Neuronal stem cell (in vitro differentiated cells): ENCODE results near the gene IFT57.
A peak's percentile ranks its signal among the peaks of the same experiment; 100 is the strongest.

Source experiments
- DNase-seq: peaks from one replicate; pipeline ENCODE4 v3.0.0-alpha.2; 2013; ENCODE audit warnings: low spot score
- H2AFZ ChIP-seq: one replicate; pipeline ENCODE4 v1.6.1; 2013; ENCODE audit warnings: mild to moderate bottlenecking, low read length, inconsistent platforms
- H2AK5ac ChIP-seq: 2 replicates; pipeline ENCODE4 v1.6.1; 2013; ENCODE audit warnings: low read depth, mild to moderate bottlenecking, inconsistent platforms, low read length, moderate library complexity, mixed read lengths
- H2BK120ac ChIP-seq: 2 replicates; pipeline ENCODE4 v1.6.1; 2013; ENCODE audit warnings: low read depth, mild to moderate bottlenecking, inconsistent platforms, low read length, moderate library complexity, mixed read lengths
- H2BK12ac ChIP-seq: one replicate; pipeline ENCODE4 v1.6.1; 2013; ENCODE audit warnings: low read length, inconsistent platforms
- H2BK15ac ChIP-seq: 2 replicates; pipeline ENCODE4 v1.6.1; 2013; ENCODE audit warnings: mild to moderate bottlenecking, low read length, inconsistent platforms, mixed read lengths
- H2BK5ac ChIP-seq: one replicate; pipeline ENCODE4 v1.6.1; 2013; ENCODE audit warnings: inconsistent platforms, mild to moderate bottlenecking, low read length, moderate library complexity
- H3K14ac ChIP-seq: one replicate; pipeline ENCODE4 v1.6.1; 2013; ENCODE audit warnings: low read length, inconsistent platforms
- H3K18ac ChIP-seq: 2 replicates; pipeline ENCODE4 v1.6.1; 2013; ENCODE audit warnings: low read length, inconsistent platforms
- H3K23ac ChIP-seq: 2 replicates; pipeline ENCODE4 v1.6.1; 2013; ENCODE audit warnings: low read depth, mild to moderate bottlenecking, mixed read lengths, low read length, inconsistent platforms; ENCODE audit not compliant: poor library complexity
- H3K27ac ChIP-seq: replicated peaks from 3 replicates; pipeline ENCODE4 v1.5.1; 2013; ENCODE audit warnings: low read length, inconsistent platforms
- H3K27me3 ChIP-seq, 3 experiments: 2 replicates each; pipeline ENCODE4 v1.6.1; 2013; ENCODE audit warnings: low read length in 3 of 3, mild to moderate bottlenecking in 2 of 3, inconsistent platforms in 1 of 3, low read depth in 1 of 3, mixed read lengths in 1 of 3, moderate library complexity in 1 of 3; ENCODE audit not compliant: control insufficient read depth in 3 of 3, insufficient read depth in 3 of 3
- H3K36me3 ChIP-seq, 2 donors: replicated peaks in 1 of 2; 2 replicates each; pipeline ENCODE4 v1.6.1; 2013; ENCODE audit warnings: low read length in 2 of 2; ENCODE audit not compliant: control insufficient read depth in 2 of 2, insufficient read depth in 2 of 2
- H3K4ac ChIP-seq: 2 replicates; pipeline ENCODE4 v1.6.1; 2013; ENCODE audit warnings: inconsistent platforms, mild to moderate bottlenecking, low read length, moderate library complexity
- H3K4me1 ChIP-seq, 2 donors: 1 replicate in 1 of 2; 2 replicates in 1 of 2; pipeline ENCODE4 v1.6.1; 2013; ENCODE audit warnings: low read length in 2 of 2, low read depth in 1 of 2; ENCODE audit not compliant: control insufficient read depth in 2 of 2, insufficient read depth in 1 of 2
- H3K4me2 ChIP-seq: one replicate; pipeline ENCODE4 v1.6.1; 2013; ENCODE audit warnings: mild to moderate bottlenecking, low read length, inconsistent platforms; ENCODE audit not compliant: insufficient read depth, poor library complexity, severe bottlenecking
- H3K4me3 ChIP-seq, 2 donors: 2 replicates each; pipeline ENCODE4 v1.5.1; 2013; ENCODE audit warnings: low read length in 2 of 2, mild to moderate bottlenecking in 2 of 2, inconsistent platforms in 1 of 2, moderate library complexity in 1 of 2
- H3K79me1 ChIP-seq: one replicate; pipeline ENCODE4 v1.6.1; 2013; ENCODE audit warnings: low read depth, mild to moderate bottlenecking, inconsistent platforms, low read length, moderate library complexity
- H3K9ac ChIP-seq: one replicate; pipeline ENCODE4 v1.6.1; 2013; ENCODE audit warnings: mild to moderate bottlenecking, low read depth, low read length, inconsistent platforms; ENCODE audit not compliant: poor library complexity
- H3K9me3 ChIP-seq, 2 donors: replicated peaks in 1 of 2; 2 replicates each; pipeline versions ENCODE3 to v1.6.1; 2013; ENCODE audit warnings: low read length in 2 of 2, mild to moderate bottlenecking in 2 of 2, inconsistent platforms in 1 of 2, low read depth in 1 of 2, mixed read lengths in 1 of 2, moderate library complexity in 1 of 2; ENCODE audit not compliant: control insufficient read depth in 2 of 2, insufficient read depth in 1 of 2
- H4K8ac ChIP-seq: one replicate; pipeline ENCODE4 v1.6.1; 2013; ENCODE audit warnings: low read depth, mild to moderate bottlenecking, inconsistent platforms, low read length, moderate library complexity
- H4K91ac ChIP-seq: one replicate; pipeline ENCODE4 v1.6.1; 2013; ENCODE audit warnings: low read length, low read depth, mild to moderate bottlenecking, inconsistent platforms; ENCODE audit not compliant: poor library complexity
- WGBS, 2 donors: extraction: QIAGEN DNeasy Blood & Tissue Kit; methylation state at CpG; one replicate each; pipeline ENCODE4 v1.1.7; 2013; ENCODE audit warnings: missing lambda C conversion rate in 2 of 2, mixed read lengths in 1 of 2; ENCODE audit not compliant: insufficient read length in 2 of 2, insufficient replicate concordance in 1 of 2; ENCODE audit errors: extremely low coverage in 2 of 2; 5-methylcytosine and 5-hydroxymethylcytosine counted together

The IFT57 gene

GRCh38 chr3:108145578-108145977, 76.6 kb downstream of the IFT57 start:
- H3K4ac ChIP-seq: no peak overlapping the region
- H3K4me1 ChIP-seq: no peaks in the 10 kb centered on the region
- no peak overlapping the region for H3K18ac ChIP-seq
- H3K36me3 ChIP-seq: no peaks in the 10 kb centered on the region
- H2BK15ac ChIP-seq: no peak overlapping the region
- no peaks in the 10 kb centered on the region for H3K9me3 ChIP-seq
- no peak overlapping the region for H2BK12ac ChIP-seq
- no peak overlapping the region for H3K4me2 ChIP-seq
- no peak overlapping the region for H2AK5ac ChIP-seq
- H2BK5ac ChIP-seq: no peak overlapping the region
- H4K8ac ChIP-seq: no peak overlapping the region
- no peak overlapping the region for H3K14ac ChIP-seq
- H2AFZ ChIP-seq: no peak overlapping the region
- no peak overlapping the region for H2BK120ac ChIP-seq
- H4K91ac ChIP-seq: no peak overlapping the region
- no CpG with 5 or more reads among the region's 1 CpG for WGBS, 2 donors
- no peak overlapping the region for H3K9ac ChIP-seq
- H3K79me1 ChIP-seq: no peaks in the 10 kb centered on the region
- no peaks in the 10 kb centered on the region for H3K27me3 ChIP-seq
- no peak overlapping the region for H3K27ac ChIP-seq
- no peak overlapping the region for H3K23ac ChIP-seq
- no peak overlapping the region for H3K4me3 ChIP-seq
- DNase-seq: no peak

GRCh38 chr3:108137460-108137814, 84.8 kb downstream of the IFT57 start:
- WGBS, 2 donors: no CpG with 5 or more reads among the region's 5 CpGs
- H3K27ac ChIP-seq: no peak overlapping the region
- no peaks in the 10 kb centered on the region for H3K36me3 ChIP-seq
- no peak for DNase-seq
- no peak overlapping the region for H4K91ac ChIP-seq
- no peak overlapping the region for H3K4me3 ChIP-seq
- H3K23ac ChIP-seq: no peak overlapping the region
- H2AK5ac ChIP-seq: no peak overlapping the region
- H3K79me1 ChIP-seq: no peaks in the 10 kb centered on the region
- H4K8ac ChIP-seq: no peak overlapping the region
- no peaks in the 10 kb centered on the region for H3K9me3 ChIP-seq
- no peaks in the 10 kb centered on the region for H3K27me3 ChIP-seq
- no peak overlapping the region for H3K9ac ChIP-seq
- no peak overlapping the region for H2AFZ ChIP-seq
- H2BK15ac ChIP-seq: no peak overlapping the region
- no peak overlapping the region for H2BK12ac ChIP-seq
- no peak overlapping the region for H3K18ac ChIP-seq
- H3K4me2 ChIP-seq: no peak overlapping the region
- no peak overlapping the region for H3K14ac ChIP-seq
- peaks cover 1 to 2% of the 10 kb centered on the region in 2 donors for H3K4me1 ChIP-seq
- no peak overlapping the region for H2BK120ac ChIP-seq
- H2BK5ac ChIP-seq: no peak overlapping the region
- H3K4ac ChIP-seq: no peak overlapping the region

- Histone ChIP-seq H3K4me2 (no peak overlapping the region), H4K91ac (no peak overlapping the region), H3K79me1 (no peaks in the 10 kb centered on the region), H2AFZ (peak overlapping the region; percentile 38), H3K36me3 (no peaks in the 10 kb centered on the region), H3K4me1 (peaks cover 4 to 7% of the 10 kb centered on the region in 2 donors), H3K27ac (no peak overlapping the region), H3K18ac (no peak overlapping the region), H2BK15ac (no peak overlapping the region), H3K4ac (no peak overlapping the region), H2AK5ac (no peak overlapping the region), H2BK12ac (no peak overlapping the region), H3K23ac (no peak overlapping the region), H3K4me3 (no peak overlapping the region), H2BK120ac (no peak overlapping the region), H3K27me3 (no peaks in the 10 kb centered on the region), H3K9ac (no peak overlapping the region), H2BK5ac (no peak overlapping the region), H4K8ac (no peak overlapping the region), H3K9me3 (no peaks in the 10 kb centered on the region), H3K14ac (no peak overlapping the region)
- WGBS, 2 donors: no CpG with 5 or more reads among the region's 13 CpGs
- no peak for DNase-seq
These were observed 85.4 kb downstream of the IFT57 start for GRCh38 chr3:108136561-108137459.

DNA sequence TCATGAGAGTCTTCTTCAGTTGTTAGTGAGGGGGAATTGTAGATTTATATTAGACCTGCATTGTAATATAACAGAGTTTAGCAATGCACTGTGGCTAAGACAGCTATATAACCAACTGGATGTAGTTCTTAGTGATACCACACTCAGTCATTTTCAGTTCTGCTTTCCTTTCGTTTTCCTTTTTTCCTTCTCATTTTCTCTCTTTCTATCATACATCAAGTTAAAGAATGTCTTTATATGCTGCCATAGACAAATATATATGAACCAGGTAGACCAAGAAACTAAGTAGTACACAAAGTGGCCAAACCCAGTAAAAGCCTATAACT, 87.7 kb downstream of the IFT57 start:
- Histone ChIP-seq H4K91ac (no peak overlapping the region), H3K18ac (no peak overlapping the region), H2BK5ac (no peak overlapping the region), H3K9me3 (no peaks in the 10 kb centered on the region), H2BK12ac (no peak overlapping the region), H3K4me3 (no peak overlapping the region), H3K9ac (no peak overlapping the region), H3K4me2 (no peak overlapping the region), H3K4me1 (peaks cover 4 to 15% of the 10 kb centered on the region in 2 donors), H2BK120ac (no peak overlapping the region), H3K14ac (no peak overlapping the region), H3K27ac (no peak overlapping the region), H3K79me1 (no peaks in the 10 kb centered on the region), H3K36me3 (no peaks in the 10 kb centered on the region), H2BK15ac (no peak overlapping the region), H3K4ac (no peak overlapping the region), H3K27me3 (no peaks in the 10 kb centered on the region), H3K23ac (no peak overlapping the region), H4K8ac (no peak overlapping the region), H2AFZ (no peak overlapping the region), H2AK5ac (no peak overlapping the region)
- no CpG with 5 or more reads among the region's 1 CpG for WGBS, 2 donors
- DNase-seq: no peak
